ENCODE results near the gene SLC38A10.

The SLC38A10 gene

DNA sequence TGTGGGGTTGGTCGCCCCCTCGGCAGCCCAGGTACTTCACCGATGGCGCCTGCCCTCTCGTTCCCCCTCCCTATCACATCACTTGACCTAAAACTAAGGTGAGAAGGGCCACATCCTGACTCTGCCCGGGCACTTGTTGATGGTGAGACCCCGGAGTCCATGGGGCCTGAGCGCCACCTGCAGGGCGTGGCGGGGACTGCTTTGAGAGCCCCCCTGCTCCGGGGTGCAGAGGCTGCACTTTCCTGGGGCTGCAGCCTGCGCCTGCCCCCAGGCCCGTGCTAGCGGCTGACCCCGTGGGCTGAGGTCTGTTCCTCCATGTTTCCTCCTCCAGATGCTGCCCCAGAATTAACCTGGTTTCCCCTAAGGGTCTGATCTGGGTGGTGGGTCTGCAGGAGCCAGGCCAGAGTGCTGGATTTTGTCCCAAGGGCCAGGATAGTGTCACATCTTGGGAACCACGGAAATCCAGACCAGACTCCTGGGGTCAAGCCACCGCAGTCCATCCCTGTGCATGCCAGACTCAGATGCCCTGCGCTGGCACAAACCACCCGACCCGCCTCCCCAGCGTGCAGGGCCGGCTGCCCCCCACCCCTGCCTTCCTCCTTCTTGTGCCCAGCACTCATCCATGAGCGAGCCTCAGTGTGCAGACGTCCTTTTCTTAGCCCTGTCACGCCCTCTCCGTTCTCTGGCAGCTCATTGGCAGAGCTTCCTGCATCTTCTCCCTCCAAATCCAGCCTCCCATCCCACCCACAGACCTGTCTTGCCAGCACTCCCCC is 53.3 kb downstream of the SLC38A10 start:
- peak; percentile 82 for DNase-seq (ENCODE audit: low spot score)

DNA sequence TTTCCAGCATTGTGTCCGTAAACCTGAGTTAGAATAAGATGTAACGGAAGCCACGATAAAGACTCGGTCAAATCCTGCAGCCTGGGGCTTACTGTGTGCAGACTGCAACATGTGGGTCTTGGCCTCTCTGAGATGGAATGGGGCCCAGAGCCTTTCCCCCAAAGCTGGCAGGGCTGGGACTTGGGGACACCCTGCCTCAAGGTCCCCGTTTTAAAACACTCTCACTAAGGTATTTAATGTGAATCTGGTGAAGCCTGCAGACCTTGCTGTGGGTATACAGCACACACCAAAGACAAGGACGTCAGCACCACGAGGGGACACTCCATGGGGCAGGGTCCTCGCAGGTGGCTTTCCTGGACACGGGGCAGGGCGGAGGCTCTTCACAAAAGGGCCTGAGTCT is 53.9 kb downstream of the SLC38A10 start:
- DNase-seq (ENCODE audit: low spot score): no peak

DNA sequence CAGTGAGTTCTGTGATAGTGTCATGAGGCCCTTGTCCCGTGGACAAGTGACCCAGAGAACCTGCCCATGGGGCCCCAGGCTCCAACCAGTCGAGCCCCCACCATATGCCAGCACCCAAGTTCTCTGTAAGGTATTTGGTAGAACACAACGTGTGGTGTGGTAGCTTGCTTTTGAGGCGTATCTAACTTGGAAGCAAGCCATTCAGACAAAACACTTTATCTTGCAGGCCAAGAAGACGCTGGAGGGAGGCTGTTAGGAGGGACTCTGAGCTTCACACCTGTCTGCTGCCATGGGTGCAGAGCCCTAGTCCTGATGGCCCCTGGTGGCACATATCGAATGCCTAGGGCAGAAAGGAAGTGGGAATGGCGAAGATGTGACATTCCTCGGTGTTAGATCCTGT is 54.3 kb downstream of the SLC38A10 start:
- no peak for DNase-seq (ENCODE audit: low spot score)

GRCh38 chr17:81239714-81240555 is 55.2 kb downstream of the SLC38A10 start:
- DNase-seq (ENCODE audit: low spot score): peak; percentile 80

- DNase-seq (ENCODE audit: low spot score): peak; percentile 99
Measured at GRCh38 chr17:81238815-81239713, 56.0 kb downstream of the SLC38A10 start, which contains the start of the genes NDUFAF8 and TEPSIN. TSS of gene NDUFAF8 (plus strand) at chr17:81239318. CDS start at chr17:81239364, 46 bp downstream. TSS of gene TEPSIN (minus strand) at chr17:81239055. CDS start at chr17:81239033, 22 bp downstream.

DNA sequence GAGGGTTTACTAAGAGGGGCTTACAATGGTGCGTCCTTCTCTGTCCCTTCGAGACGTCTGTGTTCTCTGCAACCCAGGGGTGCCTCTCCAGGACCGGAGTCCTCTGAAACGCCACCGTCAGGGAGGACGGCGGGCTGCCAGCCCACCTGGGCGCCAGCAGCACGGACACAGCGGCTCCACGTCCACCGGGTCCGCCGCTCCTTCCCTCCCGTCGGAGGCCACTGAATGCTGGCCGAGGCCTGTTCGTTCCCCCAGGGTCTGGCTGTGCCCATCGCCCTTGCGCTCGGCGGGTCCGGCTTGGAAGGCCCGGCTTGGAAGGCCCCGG is 56.7 kb downstream of the SLC38A10 start:
- DNase-seq (ENCODE audit: low spot score): no peak

- peak; percentile 62 for DNase-seq (ENCODE audit: low spot score)
Measured at GRCh38 chr17:81237591-81238489, 57.3 kb downstream of the SLC38A10 start.

- no peak for DNase-seq (ENCODE audit: low spot score)
Measured at GRCh38 chr17:81236784-81237183, 58.3 kb downstream of the SLC38A10 start.

DNA sequence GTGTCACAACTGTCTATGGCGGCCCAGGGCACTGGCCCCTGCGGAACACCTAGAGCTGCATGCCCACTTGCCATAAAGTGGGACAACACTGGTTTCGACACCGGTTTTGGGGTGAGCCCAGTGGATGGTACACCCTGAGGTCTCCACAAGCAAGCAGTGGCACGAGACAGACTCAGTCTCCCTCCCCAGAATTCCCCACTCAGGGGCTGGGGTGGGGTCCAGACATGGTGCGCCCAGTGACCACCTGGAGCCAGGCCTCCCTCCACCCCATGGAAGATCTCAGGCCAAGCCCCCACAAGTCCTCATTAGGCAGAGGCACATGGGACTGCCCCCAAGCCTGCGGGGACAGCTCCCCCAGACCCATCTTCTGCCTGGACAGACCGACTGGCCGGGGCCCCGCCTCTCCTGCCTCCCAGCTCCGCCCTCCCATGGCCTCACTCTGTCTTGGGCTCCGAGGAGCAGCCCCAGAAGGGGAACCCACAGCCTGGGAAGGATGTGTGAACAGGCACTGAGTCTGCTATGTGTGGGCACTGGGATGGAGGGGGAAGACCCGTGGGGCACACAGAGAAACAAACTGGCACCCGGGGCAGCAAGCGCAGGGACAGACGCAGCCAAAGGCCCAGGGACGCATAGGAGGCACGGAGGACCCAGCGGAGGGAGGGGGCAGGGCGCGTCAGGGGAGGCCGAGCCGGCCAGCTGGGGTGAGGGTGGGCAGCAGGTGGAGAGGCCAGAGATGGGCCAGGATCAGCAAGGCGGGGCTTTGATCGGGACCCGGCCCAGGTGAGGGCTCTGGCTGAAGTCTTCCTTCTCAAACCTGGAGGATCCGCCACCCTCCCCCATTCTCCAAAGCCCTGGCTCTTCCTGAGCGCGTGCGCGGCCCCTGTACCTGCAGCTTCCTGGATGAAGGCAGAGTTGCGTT is 59.0 kb downstream of the SLC38A10 start:
- no peak for DNase-seq (ENCODE audit: low spot score)

- no peak for DNase-seq (ENCODE audit: low spot score)
Measured at GRCh38 chr17:81234940-81235821, 59.9 kb downstream of the SLC38A10 start.

DNA sequence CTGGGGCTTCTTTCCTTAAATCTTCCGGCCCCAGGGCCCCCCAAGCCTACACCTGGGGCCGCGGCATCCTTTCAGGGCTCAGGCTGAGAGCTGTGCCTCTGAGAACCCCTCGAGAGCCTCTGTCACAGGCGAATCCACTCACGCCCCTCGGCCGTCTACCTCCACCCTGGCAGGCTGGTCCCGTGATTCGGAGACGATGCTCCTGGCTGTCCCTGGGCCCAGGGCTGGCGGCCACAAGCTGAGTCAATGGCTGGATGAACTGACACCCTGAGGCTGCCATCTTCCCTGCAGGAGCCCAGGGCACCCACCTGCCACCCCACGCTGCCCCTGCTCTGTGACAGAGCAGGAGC is 60.6 kb downstream of the SLC38A10 start:
- no peak for DNase-seq (ENCODE audit: low spot score)

GRCh38 chr17:81233811-81234505 is 61.1 kb downstream of the SLC38A10 start:
- no peak for DNase-seq (ENCODE audit: low spot score)

- DNase-seq (ENCODE audit: low spot score): no peak
Measured at GRCh38 chr17:81233316-81233715, 61.8 kb downstream of the SLC38A10 start.

- no peak for DNase-seq (ENCODE audit: low spot score)
Measured at GRCh38 chr17:81232616-81233241, 62.4 kb downstream of the SLC38A10 start.

GRCh38 chr17:81231766-81232581 is 63.1 kb downstream of the SLC38A10 start:
- DNase-seq (ENCODE audit: low spot score): no peak

DNA sequence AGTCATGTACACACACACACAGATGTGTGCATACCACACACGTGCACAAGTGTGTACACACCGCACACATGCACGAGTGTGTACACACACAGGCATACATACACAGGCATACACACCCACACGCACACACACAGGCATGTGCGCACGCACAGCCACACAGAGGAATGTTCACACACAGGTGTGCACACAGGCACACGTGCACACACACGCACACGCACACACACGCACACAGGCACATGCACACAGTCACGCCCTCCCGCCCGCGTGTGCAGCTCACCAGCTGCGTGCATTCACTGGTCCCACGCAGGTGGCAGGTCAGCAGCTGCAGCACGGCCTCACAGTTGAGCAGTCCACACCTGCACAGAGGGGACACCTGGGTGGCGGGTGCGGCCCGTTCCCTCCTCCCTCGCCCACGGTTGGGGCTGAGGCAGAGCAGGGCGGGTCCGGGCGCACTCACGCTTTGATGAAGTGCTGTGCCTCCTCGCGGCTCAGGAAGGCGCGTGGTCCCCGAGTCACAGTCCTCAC is 63.9 kb downstream of the SLC38A10 start:
- DNase-seq (ENCODE audit: low spot score): peak; percentile 29

All from NAMALWA (cell line).